ENCODE data around the gene RIPK4. TPM values are rescaled to one million over a fixed set of nuclear protein-coding genes. Genes with fewer than 3 reads are reported as not detected.
"Not testable (repeated sequence)": the region's sequence is repeated elsewhere in the genome, so short reads cannot be mapped to it uniquely, and the experiment has no call there.

Gene RIPK4
- polyA plus RNA-seq, 1 donor from 2014 or later: not detected

GRCh38 chr21:41725421-41726031, 41.3 kb downstream of the RIPK4 start:
- Histone ChIP-seq H3K36me3 (ENCODE audit: insufficient read depth, low read length) (no peaks in the 10 kb centered on the region), H3K9me2 (ENCODE audit: insufficient read depth, low read length) (no peaks in the 10 kb centered on the region), H3K27me3 (ENCODE audit: insufficient read depth, low read depth, low read length) (peaks cover 12% of the 10 kb centered on the region), H4K20me1 (ENCODE audit: insufficient read depth) (no peaks in the 10 kb centered on the region), H3K4me3 (ENCODE audit: low read length) (no peak overlapping the region), H3F3A (ENCODE audit: insufficient read depth, low read length, poor library complexity, severe bottlenecking) (no peaks in the 10 kb centered on the region), H3K9ac (ENCODE audit: low read length) (no peak overlapping the region), H3K9me3 (ENCODE audit: low read length) (no peaks in the 10 kb centered on the region), H3K27ac (ENCODE audit: low read length) (no peak overlapping the region), H3K4me2 (ENCODE audit: low read length) (no peak overlapping the region), H2AFZ (ENCODE audit: low read depth, low read length) (no peak overlapping the region), H3K79me2 (replicated peaks; ENCODE audit: insufficient read depth, low read length) (no peaks in the 10 kb centered on the region)
- TF ChIP-seq MXI1 (conservative IDR thresholded peaks at IDR 0.05; ENCODE audit: poor library complexity, severe bottlenecking) (no peak), EP300 (conservative IDR thresholded peaks at IDR 0.05; ENCODE audit: poor library complexity, severe bottlenecking) (no peak), REST (IDR thresholded peaks at IDR 0.05; ENCODE audit: borderline replicate concordance) (no peak), SMC3 (conservative IDR thresholded peaks at IDR 0.05; ENCODE audit: poor library complexity) (no peak), POLR2AphosphoS5 (IDR thresholded peaks at IDR 0.05) (no peak), CTCF (IDR thresholded peaks at IDR 0.05; ENCODE audit: poor library complexity, severe bottlenecking) (no peak), EZH2 (IDR thresholded peaks at IDR 0.05; ENCODE audit: borderline replicate concordance, insufficient read depth, low read length, poor library complexity, severe bottlenecking) (no peak), RAD21 (conservative IDR thresholded peaks at IDR 0.05) (no peak), TAF1 (IDR thresholded peaks at IDR 0.05; ENCODE audit: low read depth) (no peak)

GRCh38 chr21:41723835-41724234, 43.0 kb downstream of the RIPK4 start:
- not testable (repeated sequence) for H3K79me2 ChIP-seq (replicated peaks; ENCODE audit: insufficient read depth, low read length); H3K9me3 ChIP-seq (ENCODE audit: low read length); H3K4me3 ChIP-seq (ENCODE audit: low read length); H3F3A ChIP-seq (ENCODE audit: insufficient read depth, low read length, poor library complexity, severe bottlenecking); H4K20me1 ChIP-seq (ENCODE audit: insufficient read depth); H3K27ac ChIP-seq (ENCODE audit: low read length); H3K36me3 ChIP-seq (ENCODE audit: insufficient read depth, low read length); H2AFZ ChIP-seq (ENCODE audit: low read depth, low read length); H3K9ac ChIP-seq (ENCODE audit: low read length); H3K4me2 ChIP-seq (ENCODE audit: low read length); H3K9me2 ChIP-seq (ENCODE audit: insufficient read depth, low read length)
- H3K27me3 ChIP-seq (ENCODE audit: insufficient read depth, low read depth, low read length): peaks cover 12% of the 10 kb centered on the region
